Natural killer cell (primary cell): ENCODE data around the gene BATF2. TPM values are rescaled to one million over a fixed set of nuclear protein-coding genes. Genes with fewer than 3 reads are reported as not detected.
"Not testable (repeated sequence)": the region's sequence is repeated elsewhere in the genome, so short reads cannot be mapped to it uniquely, and the experiment has no call there.

Experiments used
- ATAC-seq, 3 donors: fragments of 150-1000 bp in 2 of 3; fragments of 200-7000 bp in 1 of 3; cut with Tn5 transposase; 1 replicate in 1 of 3; 2 replicates in 2 of 3; pipeline ENCODE4 v1.10.0; 2021; ENCODE audit warnings: mild to moderate bottlenecking in 2 of 3, moderate library complexity in 2 of 3
- DNase-seq, 2 donors: peaks; one replicate each; pipeline versions ENCODE4 v3.0.0 to v3.0.0-alpha.2; 2013 to 2021; ENCODE audit warnings: mixed read lengths in 1 of 2
- H3K27ac ChIP-seq: one replicate; pipeline ENCODE4 v1.5.1; 2013; ENCODE audit warnings: mild to moderate bottlenecking, low read length
- H3K27me3 ChIP-seq: one replicate; pipeline ENCODE4 v1.6.1; 2013; ENCODE audit warnings: low read length; ENCODE audit not compliant: control insufficient read depth, insufficient read depth
- H3K36me3 ChIP-seq: one replicate; pipeline ENCODE4 v1.6.1; 2013; ENCODE audit warnings: low read length; ENCODE audit not compliant: control insufficient read depth, insufficient read depth
- H3K4me1 ChIP-seq: one replicate; pipeline ENCODE4 v1.6.1; 2013; ENCODE audit warnings: low read length; ENCODE audit not compliant: control insufficient read depth, insufficient read depth
- H3K4me3 ChIP-seq: one replicate; pipeline ENCODE4 v1.5.1; 2013; ENCODE audit warnings: low read length
- H3K9me3 ChIP-seq: one replicate; pipeline ENCODE4 v1.6.1; 2013; ENCODE audit warnings: low read length; ENCODE audit not compliant: control insufficient read depth, insufficient read depth
- H3K27ac Mint-ChIP-seq, 2 donors: one replicate each; pipeline ENCODE4 v1.8.0; 2022; ENCODE audit warnings: mild to moderate bottlenecking in 2 of 2, mixed read lengths in 2 of 2, moderate library complexity in 1 of 2
- H3K27me3 Mint-ChIP-seq, 2 donors: one replicate each; pipeline ENCODE4 v1.8.0; 2022; ENCODE audit warnings: low read depth in 2 of 2, mixed read lengths in 2 of 2
- H3K36me3 Mint-ChIP-seq: one replicate; pipeline ENCODE4 v1.8.0; 2022; ENCODE audit warnings: mixed read lengths
- H3K4me1 Mint-ChIP-seq, 2 donors: one replicate each; pipeline ENCODE4 v1.8.0; 2022; ENCODE audit warnings: mixed read lengths in 2 of 2
- H3K4me3 Mint-ChIP-seq: one replicate; pipeline ENCODE4 v1.8.0; 2022; ENCODE audit warnings: mild to moderate bottlenecking, moderate library complexity, mixed read lengths
- H3K9me3 Mint-ChIP-seq, 2 donors: one replicate each; pipeline ENCODE4 v1.8.0; 2022; ENCODE audit warnings: mixed read lengths in 2 of 2
- WGBS: methylation state at CpG from one replicate; pipeline ENCODE4 v1.1.7; 2013; ENCODE audit warnings: missing lambda C conversion rate; ENCODE audit not compliant: insufficient coverage; 5-methylcytosine and 5-hydroxymethylcytosine counted together
- intact Hi-C: fragments of 100-400 bp; cut with micrococcal nuclease; formaldehyde crosslinking; loops from one replicate; pipeline ENCODE4 v1.14.2; 2022
- total RNA-seq, 4 donors: library from RNA; stranded (reverse); fragments of 120-200 nt in 1 of 4; gene quantifications; one replicate each; pipeline versions ENCODE4 v1.2.3 to v1.2.4, GENCODE V29; 2013 to 2022
- TF ChIP-seq, protein P1 (sequence below): fragments of 200-600 bp; IDR thresholded peaks from one replicate; pipeline ENCODE4 v1.8.0; 2022; ENCODE audit warnings: antibody characterized with exemption

Gene BATF2
- total RNA-seq, 3 donors from 2014 or later (not counting 1 experiment from before 2014, with no cell fraction given), result 0.30 TPM; not detected in 2

DNA sequence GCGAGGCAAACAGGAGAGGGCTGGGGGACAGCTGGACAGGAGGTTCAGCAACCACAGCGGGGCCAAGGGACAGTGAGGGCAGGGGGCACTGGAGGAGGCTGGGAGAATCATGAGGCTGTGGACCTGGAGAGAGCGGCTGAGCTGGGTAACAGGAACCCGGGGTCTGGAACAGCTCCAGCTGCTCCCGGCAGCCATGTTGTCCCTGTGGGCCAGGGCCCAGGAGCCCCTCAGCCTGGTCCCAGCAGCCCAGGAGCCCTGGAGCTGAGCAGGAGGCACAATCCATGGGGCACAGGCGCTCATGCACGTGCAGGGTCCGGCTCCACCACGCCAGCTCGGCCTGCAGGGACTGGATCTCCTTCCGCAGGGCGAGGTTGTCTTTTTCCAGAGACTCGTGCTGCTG is 7.4 kb downstream of the BATF2 start:
- no peak overlapping the region for H3K27ac Mint-ChIP-seq
- no peaks in the 10 kb centered on the region for H3K36me3 Mint-ChIP-seq
- ATAC-seq (no peak), DNase-seq (no peak)
- no peak overlapping the region for H3K27ac ChIP-seq
- TF ChIP-seq, protein P1, sequence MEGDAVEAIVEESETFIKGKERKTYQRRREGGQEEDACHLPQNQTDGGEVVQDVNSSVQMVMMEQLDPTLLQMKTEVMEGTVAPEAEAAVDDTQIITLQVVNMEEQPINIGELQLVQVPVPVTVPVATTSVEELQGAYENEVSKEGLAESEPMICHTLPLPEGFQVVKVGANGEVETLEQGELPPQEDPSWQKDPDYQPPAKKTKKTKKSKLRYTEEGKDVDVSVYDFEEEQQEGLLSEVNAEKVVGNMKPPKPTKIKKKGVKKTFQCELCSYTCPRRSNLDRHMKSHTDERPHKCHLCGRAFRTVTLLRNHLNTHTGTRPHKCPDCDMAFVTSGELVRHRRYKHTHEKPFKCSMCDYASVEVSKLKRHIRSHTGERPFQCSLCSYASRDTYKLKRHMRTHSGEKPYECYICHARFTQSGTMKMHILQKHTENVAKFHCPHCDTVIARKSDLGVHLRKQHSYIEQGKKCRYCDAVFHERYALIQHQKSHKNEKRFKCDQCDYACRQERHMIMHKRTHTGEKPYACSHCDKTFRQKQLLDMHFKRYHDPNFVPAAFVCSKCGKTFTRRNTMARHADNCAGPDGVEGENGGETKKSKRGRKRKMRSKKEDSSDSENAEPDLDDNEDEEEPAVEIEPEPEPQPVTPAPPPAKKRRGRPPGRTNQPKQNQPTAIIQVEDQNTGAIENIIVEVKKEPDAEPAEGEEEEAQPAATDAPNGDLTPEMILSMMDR, result no peak
- no peaks in the 10 kb centered on the region for H3K9me3 ChIP-seq
- peaks cover 11 to 20% of the 10 kb centered on the region in 2 donors for H3K4me1 Mint-ChIP-seq
- intact Hi-C loops, result no loop called here
- H3K27me3 Mint-ChIP-seq, result peaks cover 0 to 3% of the 10 kb centered on the region in 2 donors
- H3K4me1 ChIP-seq, result peaks cover 21% of the 10 kb centered on the region
- WGBS, result 91% methylated on average over 13 of the region's 13 CpGs
- H3K36me3 ChIP-seq, result no peaks in the 10 kb centered on the region
- no peak overlapping the region for H3K4me3 ChIP-seq
- H3K9me3 Mint-ChIP-seq, result no peaks in the 10 kb centered on the region
- H3K4me3 Mint-ChIP-seq, result no peak overlapping the region
- no peaks in the 10 kb centered on the region for H3K27me3 ChIP-seq

DNA sequence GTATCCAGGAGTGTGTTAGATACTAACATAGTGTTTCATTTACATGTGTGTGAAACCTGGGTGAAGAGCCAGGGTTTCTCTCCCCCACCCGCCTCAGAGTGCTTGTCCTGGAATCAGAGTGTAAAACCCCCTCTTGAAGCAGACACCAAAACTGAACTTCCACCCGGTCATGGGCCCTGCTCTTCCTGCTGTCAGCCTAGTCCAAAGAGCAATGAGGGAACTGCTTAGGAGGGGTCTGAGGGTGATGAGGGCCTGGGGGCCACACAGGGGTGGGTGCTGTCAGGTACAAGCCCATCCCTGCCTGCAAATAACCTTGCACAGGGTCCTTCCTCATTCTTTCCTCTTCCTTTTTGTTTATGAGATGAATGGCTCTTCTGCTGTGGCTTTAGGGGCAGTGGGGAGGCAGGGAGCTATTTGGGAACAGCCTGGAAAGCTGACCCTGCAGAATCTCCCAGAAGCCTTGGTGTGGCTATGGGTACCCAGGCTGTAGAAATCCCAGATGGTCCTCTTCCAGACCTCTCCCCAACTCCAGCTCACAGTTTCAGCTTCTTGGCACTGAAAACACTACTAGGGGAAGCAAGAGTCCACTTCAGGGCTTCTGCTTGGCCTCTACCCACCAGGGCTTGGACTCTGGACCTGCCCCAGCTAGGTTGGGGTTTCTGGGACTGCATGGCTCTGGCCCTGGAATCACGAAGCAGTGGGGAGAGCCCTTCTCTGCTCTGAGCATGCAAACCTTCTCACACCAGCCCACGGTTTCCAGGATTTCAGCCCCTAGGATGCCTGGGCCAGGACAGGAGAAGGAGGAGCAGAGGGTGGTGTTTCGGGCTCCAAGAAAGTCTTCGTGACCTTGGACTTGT is 8.5 kb downstream of the BATF2 start:
- WGBS, result 88% methylated on average over 6 of the region's 6 CpGs
- H3K36me3 Mint-ChIP-seq, result no peaks in the 10 kb centered on the region
- Histone ChIP-seq H3K27ac (no peak overlapping the region), H3K9me3 (no peaks in the 10 kb centered on the region), H3K4me1 (peaks cover 21% of the 10 kb centered on the region), H3K4me3 (no peak overlapping the region), H3K27me3 (no peaks in the 10 kb centered on the region), H3K36me3 (no peaks in the 10 kb centered on the region)
- TF ChIP-seq, protein P1, result no peak
- intact Hi-C loops, result no loop called here
- H3K27ac Mint-ChIP-seq, result no peak overlapping the region
- H3K4me3 Mint-ChIP-seq, result no peak overlapping the region
- H3K4me1 Mint-ChIP-seq, result peaks cover 11 to 20% of the 10 kb centered on the region in 2 donors
- H3K27me3 Mint-ChIP-seq, result peaks cover 0 to 3% of the 10 kb centered on the region in 2 donors
- no peaks in the 10 kb centered on the region for H3K9me3 Mint-ChIP-seq
- DNase-seq, result no peak
- ATAC-seq, result no peak

DNA sequence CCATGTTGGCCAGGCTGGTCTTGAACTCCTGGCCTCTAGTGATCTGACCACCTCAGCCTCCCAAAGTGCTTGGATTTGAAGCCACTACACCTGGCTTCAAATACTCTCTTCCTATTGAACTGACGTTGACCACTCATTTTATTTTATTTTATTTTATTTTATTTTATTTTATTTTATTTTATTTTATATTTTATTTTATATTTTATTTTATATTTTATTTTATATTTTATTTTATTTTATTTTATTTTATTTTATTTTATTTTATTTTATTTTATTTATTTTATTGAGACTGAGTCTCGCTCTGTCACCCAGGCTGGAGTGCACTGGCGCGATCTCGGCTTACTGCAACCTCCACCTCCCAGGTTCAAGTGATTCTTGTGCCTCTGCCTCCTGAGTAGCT is 13.4 kb downstream of the BATF2 start:
- intact Hi-C loops, H3K36me3 ChIP-seq, H3K4me1 ChIP-seq, H3K4me3 Mint-ChIP-seq, ATAC-seq, H3K27me3 ChIP-seq, H3K27ac Mint-ChIP-seq, H3K4me1 Mint-ChIP-seq, H3K27me3 Mint-ChIP-seq, DNase-seq, H3K4me3 ChIP-seq, H3K27ac ChIP-seq, H3K36me3 Mint-ChIP-seq, H3K9me3 ChIP-seq, H3K9me3 Mint-ChIP-seq: not testable (repeated sequence)
- WGBS, result 83% methylated on average over 3 of the region's 5 CpGs

DNA sequence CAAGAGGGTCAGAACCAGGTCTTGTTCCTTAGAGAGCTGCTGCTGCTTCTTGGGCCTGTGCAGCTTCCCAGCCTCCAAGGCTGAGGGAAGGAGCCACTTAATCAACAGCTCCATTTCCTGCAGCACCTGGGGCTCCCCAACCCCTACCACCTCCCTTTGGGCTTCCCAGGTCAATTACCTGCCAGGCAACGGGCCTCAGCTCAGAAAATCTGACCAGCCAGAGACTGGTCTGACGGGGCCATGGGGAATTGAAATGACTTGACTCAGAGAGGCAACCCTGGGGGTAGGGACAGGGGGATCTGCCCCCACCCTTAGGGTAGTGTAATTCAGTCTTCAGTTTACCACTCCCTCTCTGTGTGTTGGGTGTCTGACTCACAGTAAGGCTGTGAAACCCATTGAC is 20.1 kb downstream of the BATF2 start:
- Histone ChIP-seq H3K9me3 (no peaks in the 10 kb centered on the region), H3K36me3 (no peaks in the 10 kb centered on the region), H3K27me3 (peaks cover 5% of the 10 kb centered on the region), H3K4me1 (peaks cover 18% of the 10 kb centered on the region), H3K27ac (no peak overlapping the region), H3K4me3 (no peak overlapping the region)
- Mint-ChIP-seq H3K36me3 (no peaks in the 10 kb centered on the region), H3K4me3 (no peak overlapping the region), H3K9me3 (no peaks in the 10 kb centered on the region), H3K27me3 (no peaks in the 10 kb centered on the region), H3K4me1 (no peaks in the 10 kb centered on the region), H3K27ac (no peak overlapping the region)
- no peak for DNase-seq
- TF ChIP-seq, protein P1, result no peak
- WGBS, result 82% methylated on average over 2 of the region's 2 CpGs
- no peak for ATAC-seq
- intact Hi-C loops, result no loop called here
